ENCODE data around the gene CD6. TPM values are rescaled to one million over a fixed set of nuclear protein-coding genes. Genes with fewer than 3 reads are reported as not detected.
A peak's percentile ranks its signal among the peaks of the same experiment; 100 is the strongest.

The CD6 gene
- total RNA-seq, 1 donor from 2014 or later = 0.70 TPM

DNA sequence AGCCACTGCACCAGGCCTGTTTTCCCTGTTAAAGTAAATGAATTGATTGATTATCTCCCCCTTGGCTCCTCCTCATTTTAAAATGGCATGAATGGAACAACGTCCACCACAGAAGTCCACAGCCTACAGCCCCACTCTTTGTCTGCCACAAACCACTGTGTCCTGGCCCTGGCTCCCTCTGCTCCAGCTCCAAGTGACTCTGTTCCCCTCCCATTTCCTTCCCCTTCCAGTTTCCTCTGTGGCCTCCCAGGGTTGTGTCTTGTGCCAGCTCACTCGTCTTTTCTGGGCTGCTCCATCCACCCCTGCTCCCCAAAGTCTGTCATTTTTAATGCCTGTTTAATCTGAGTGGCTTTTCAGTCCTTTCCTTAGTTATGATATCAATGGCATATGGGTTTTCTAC is 78.4 kb downstream of the CD6 start:
- Mint-ChIP-seq H3K27ac (peak overlapping the region; percentile 21), H3K9me3 (no peaks in the 10 kb centered on the region), H3K4me3 (no peak overlapping the region), H3K36me3 (no peaks in the 10 kb centered on the region), H3K27me3 (peaks cover 27% of the 10 kb centered on the region), H3K4me1 (ENCODE audit: unreplicated experiment) (peaks cover 11% of the 10 kb centered on the region)
- TF ChIP-seq CTCF (conservative IDR thresholded peaks at IDR 0.05) = no peak
- DNase-seq (ENCODE audit: extremely low spot score, unreplicated experiment) = no peak

DNA sequence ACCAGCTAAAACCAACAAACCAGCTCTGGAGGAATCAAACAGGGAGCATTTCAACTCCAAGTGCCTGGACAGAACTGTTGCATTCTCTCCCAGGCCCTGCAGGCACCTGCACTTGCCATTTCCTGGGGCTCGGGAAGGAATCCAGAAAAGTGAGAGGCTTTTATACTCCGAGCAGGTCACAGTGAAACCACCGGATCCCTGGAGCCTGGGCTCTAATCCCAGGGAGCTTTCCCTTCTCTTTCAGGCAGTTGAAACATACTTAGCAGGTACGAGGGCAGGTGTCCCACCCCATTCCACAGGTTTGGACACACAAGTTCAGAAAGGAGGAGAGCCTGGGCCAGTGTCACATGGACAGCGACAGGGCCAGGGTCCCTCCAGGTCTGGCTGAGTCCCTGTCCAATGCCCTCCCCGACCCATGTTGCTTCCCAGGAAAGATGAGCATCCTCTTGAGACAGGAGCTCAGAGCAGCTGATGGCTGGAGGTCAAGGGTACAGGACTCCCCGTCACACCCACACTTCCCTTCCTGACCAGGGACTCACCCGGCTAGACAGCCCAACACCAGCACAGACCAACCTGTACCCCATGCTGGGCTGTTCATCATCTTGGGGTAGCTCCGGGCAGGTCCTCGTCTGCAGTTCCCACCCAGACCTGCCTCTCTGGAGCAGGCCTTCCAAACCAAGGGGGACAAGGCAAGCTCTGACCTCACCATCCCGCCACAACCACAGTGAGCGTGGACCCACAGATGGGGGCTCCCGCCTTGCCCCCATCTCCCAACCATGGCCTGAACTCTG is 80.9 kb downstream of the CD6 start:
- H3K4me3 Mint-ChIP-seq = no peak overlapping the region
- H3K27ac Mint-ChIP-seq = no peak overlapping the region

DNA sequence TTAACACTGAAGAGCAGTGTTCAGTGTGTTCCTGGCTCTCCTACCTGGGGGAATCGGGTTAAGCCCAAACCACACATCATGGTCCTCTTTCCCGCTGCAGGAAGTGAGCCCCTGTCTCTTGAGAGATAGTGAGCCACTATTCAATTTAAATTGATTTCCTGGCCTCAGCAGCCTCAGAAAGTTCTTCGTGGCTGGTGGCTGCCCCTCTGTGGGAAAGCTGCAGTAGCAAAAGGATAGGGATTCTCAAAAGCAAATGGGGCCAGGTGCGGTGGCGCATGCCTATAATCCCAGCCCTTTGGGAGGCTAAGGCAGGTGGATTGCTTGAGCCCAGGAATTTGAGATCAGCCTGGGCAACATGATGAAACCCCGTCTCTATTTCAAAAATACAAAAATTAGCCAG is 81.7 kb downstream of the CD6 start:
- Mint-ChIP-seq H3K4me3 (no peak overlapping the region), H3K4me1 (ENCODE audit: unreplicated experiment) (peaks cover 6% of the 10 kb centered on the region), H3K9me3 (no peaks in the 10 kb centered on the region), H3K36me3 (no peaks in the 10 kb centered on the region), H3K27me3 (peaks cover 20% of the 10 kb centered on the region), H3K27ac (no peak overlapping the region)
- TF ChIP-seq CTCF (conservative IDR thresholded peaks at IDR 0.05) = no peak
- no peak for DNase-seq (ENCODE audit: extremely low spot score, unreplicated experiment)

More for the DNA sequence above, 80.9 kb downstream of the CD6 start:
- peaks cover 27% of the 10 kb centered on the region for H3K27me3 Mint-ChIP-seq
- H3K4me1 Mint-ChIP-seq (ENCODE audit: unreplicated experiment) = peaks cover 6% of the 10 kb centered on the region
- no peak for DNase-seq (ENCODE audit: extremely low spot score, unreplicated experiment)
- no peak for TF ChIP-seq CTCF (conservative IDR thresholded peaks at IDR 0.05)
- H3K36me3 Mint-ChIP-seq = no peaks in the 10 kb centered on the region
- H3K9me3 Mint-ChIP-seq = no peaks in the 10 kb centered on the region

GRCh38 chr11:61054513-61054912 is 83.0 kb downstream of the CD6 start:
- Mint-ChIP-seq H3K36me3 (no peaks in the 10 kb centered on the region), H3K4me1 (ENCODE audit: unreplicated experiment) (no peaks in the 10 kb centered on the region), H3K9me3 (no peaks in the 10 kb centered on the region), H3K27ac (no peak overlapping the region), H3K4me3 (no peak overlapping the region), H3K27me3 (peaks cover 10% of the 10 kb centered on the region)
- no peak for DNase-seq (ENCODE audit: extremely low spot score, unreplicated experiment)
- no peak for TF ChIP-seq CTCF (conservative IDR thresholded peaks at IDR 0.05)

DNA sequence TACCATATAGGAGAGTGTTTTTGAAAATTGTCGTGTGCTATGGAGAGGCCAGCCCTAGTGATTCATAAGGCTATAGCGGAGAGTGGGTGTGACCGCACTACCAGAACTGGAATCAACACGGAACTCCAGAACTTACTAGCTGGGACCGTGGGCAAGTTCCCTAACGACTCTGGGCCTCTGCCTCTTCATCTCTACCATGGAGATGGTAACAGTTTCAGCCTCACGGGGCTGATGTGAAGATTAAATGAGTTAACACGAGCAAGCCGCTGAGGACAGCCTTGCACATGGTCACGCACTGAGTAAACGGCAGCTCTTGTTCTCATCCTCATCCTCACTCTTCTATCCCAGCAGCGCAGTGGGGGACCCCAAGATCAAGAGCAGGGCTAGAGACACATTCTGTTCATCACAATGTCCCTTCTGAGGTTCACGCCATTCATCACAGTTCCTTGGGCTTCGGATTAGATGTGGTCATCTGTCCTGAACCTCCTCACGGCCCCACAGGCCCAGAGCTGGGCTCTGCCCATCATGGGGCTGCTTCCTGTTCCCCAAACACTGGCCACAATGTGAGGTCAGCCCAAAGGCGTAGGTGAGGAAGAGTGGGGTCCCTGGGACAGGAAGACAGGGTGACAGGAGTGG is 83.6 kb downstream of the CD6 start:
- H3K4me3 Mint-ChIP-seq = no peak overlapping the region

More for the DNA sequence above, 83.6 kb downstream of the CD6 start:
- Mint-ChIP-seq H3K36me3 (no peaks in the 10 kb centered on the region), H3K4me1 (ENCODE audit: unreplicated experiment) (no peaks in the 10 kb centered on the region), H3K27me3 (peaks cover 6% of the 10 kb centered on the region), H3K9me3 (no peaks in the 10 kb centered on the region), H3K27ac (no peak overlapping the region)
- no peak for TF ChIP-seq CTCF (conservative IDR thresholded peaks at IDR 0.05)
- DNase-seq (ENCODE audit: extremely low spot score, unreplicated experiment) = no peak
